GM21723 (cell line): ENCODE data around the gene CUEDC2.

Source experiments
- ATAC-seq: cut with Tn5 transposase; IDR thresholded peaks from one replicate; pipeline ENCODE4 v1.9.1; 2021; ENCODE audit warnings: mild to moderate bottlenecking, moderate library complexity; ENCODE audit not compliant: unreplicated experiment

CUEDC2 gene

DNA sequence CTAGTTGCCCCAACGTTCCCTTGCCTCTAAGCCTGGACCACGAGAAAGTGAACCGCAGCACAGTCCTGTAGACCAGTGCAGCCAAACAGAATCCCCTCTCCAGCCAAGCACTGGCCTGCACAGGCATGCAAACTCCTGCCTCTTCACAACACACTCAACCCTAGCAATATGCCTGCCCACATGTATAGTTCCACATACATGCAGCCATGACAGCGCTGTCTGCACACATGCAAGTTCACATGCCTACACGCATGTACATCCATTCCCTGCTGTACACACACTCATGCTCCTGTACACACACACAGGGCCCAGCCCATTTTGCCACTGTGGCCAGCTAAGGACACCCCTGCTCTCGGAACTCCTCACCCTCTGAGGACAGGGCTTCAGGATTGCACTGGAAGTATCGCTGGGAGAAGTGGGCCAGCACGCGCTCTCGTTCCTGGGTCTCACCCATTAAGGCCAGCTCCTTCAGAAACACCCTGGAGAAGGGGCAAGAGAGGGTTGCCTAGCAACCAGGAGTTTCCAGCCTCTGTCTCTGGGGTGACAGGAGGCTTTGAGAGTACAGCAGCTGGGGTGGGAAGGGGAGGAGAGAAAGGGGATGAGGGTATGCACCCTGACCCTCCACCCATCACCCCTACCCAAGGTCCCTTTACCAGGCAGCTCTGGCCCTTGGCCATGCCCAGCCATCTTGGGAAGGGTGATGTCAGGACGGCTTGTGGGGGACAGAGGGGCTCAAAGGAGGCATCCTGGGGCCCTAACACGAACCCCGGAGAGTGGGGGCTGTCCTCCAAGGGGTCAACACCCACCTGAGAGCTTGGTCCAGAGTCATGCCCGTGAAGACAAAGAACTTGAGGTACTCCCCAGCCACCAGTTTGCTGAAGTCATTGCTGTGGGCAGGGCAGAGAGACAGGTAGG lies 20.8 kb downstream of the CUEDC2 start:
- no peak for ATAC-seq

DNA sequence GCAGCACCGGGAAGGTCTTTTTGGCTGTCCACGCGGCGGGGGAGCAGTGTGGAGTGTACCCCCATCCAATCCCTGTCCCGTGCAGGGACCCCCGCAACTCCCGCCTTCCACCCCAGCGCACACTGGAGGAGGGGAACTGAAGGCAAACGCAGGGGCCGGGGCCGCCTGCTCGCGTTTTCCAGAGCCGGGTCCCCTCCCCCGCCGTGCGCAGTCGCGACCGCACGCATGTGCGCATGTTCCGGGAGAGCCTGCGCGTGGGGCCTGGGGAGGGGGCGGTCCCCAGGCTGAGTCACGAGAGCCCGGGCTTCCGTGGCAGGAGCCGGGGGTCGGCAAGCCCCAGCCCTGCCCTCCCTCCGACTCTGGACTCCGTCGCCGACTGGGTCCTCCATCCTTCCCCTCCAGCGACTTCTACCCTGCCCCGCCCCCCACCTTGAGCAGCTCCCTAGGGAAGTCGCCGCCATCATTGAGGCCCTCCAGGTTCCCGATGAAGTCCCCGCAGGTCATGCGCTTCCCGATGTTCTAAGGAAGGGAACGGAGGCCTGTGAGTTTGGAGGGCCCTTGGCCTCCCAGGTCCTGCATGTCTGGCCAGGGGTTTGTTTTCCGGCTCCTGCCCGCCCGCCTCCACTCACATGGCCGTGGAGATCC lies 21.8 kb downstream of the CUEDC2 start:
- ATAC-seq = no peak

DNA sequence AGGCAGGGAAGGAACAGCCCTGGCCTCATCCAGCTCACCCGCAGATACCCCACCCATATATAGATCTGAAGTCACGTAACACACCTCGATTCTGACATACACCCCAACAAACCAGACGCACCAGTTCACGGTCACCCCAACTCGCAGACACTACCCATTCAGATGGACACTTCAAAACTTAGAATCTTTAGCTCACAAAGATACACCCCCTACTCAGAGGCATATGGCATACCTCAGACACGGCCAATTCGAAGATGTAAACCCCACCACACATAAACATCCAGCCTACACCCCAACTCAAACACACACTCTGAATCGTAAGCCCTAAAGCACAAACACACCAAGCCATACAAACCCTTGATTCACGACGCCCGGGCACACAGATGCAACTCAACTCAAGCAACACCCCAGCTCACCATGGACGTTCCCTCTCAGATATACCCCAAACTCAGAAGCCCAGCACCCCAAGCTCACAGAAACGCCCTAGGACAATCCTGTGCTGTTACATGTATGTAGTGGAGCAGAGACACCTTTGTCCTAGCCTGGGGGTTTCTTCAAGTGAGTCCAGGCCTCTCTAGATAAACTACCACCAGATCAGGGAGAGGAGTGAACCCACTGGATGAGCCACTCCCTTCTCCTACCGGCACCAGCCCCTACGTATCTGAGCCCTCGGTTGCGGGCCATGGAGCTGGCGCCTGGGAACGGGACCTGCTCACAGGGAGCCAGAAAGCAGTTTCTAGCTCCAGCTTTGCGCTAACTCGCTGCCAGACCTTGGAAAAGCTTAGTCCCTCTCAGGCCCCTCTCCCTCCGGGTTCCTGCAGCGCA lies 22.6 kb downstream of the CUEDC2 start:
- ATAC-seq = no peak

DNA sequence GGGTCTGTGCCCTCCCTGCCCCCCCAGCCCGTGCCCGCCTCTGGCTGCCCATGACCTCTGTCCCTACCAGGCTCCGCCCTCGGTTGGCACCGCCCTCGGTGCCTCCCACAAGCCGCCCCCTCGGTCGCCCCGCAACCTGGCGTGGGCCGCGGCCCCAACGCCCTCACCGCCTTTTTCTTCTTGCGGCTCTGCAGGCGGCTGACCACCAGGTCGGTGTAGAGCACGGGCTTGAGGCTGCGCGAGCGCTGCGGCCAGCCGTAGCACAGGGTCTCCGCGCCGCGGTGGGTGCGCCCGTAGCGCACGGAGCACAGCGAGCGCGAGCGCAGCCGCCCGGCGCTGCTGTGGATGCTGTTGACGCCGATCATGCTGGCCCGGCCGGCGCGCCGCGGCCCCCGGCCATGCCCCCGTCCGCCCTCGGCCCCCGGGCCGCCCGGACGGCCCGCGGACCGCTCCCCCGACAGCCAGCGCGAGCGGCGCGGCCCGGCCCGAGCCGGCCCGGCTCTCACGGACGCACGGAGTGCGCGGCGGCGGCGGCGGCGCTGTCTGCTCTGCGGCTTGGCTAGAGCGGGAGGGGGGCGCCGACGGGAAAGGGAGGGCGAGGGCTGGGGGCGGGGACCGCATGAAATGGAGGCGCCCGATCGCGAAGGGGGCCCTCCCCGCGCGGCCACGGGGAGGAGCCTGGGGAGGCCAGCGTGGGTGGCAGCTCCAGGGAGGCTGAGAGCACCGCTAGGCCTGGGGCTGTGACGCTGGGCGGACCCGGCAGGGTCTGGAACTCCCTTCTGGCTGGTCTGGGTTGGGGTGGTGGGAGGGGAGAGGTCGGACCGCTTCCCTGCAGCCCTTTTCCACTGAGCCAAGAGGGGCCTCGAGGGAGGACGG lies 23.4 kb downstream of the CUEDC2 start:
- ATAC-seq = no peak

DNA sequence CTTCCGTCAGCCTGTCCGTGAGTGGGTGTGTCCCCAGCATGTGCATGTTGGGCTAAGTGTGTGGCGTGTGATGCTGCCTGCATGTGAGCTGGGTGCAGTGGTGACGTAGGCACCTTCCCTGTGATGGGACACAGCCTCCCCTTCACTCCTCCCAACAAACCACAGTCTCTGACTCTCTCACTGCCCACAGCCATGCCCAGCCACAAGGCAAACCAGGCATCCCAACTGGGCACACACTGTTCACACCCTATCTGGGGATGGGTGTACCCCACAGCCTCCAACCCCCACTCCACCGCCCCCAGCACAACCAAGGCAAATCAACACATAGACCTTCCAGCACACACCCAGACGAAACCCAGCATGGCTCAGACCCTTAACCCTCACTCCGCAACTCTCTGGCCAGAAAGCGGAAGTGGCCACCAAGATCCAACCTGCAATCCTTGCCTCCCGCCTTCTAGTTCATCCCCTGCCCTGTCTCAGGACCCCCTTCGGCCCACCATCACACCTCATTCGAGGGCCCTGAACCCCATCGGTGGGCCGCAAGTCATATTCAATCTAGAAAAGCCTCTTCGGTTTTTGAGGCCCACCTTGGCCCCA lies 24.1 kb downstream of the CUEDC2 start:
- ATAC-seq = no peak

DNA sequence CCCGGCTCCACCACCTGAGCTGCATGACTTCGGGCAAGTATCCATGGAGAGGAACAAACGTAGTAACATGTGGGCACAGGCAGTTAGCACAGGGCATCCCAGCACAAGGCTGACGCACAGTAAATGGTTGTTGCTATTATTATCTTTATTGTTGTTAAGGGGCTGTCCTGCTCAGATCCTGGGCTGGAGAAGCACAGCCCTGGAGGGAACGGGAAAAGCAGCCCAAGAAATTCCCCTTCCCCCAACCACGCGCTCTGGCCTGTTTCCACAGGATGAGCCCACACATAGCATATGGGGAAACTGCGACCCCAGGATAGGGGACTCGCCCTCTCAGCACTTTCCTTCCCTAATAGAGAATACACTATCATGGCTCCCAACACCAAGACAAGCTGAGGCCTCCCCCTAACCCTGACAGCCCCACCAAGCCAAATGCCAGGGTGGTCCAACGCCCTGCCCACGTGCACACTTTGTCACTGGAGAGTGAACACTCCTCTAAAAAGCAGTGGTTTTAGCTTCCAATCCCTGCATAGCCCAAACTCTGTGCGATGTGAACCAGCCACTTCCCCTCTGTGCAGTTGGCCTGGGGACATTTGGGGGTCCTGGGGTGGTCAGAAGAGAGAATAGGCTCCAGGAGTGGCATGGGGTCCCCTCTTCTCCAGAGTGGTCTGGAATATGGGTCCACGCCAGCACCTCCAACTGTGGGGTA lies 24.8 kb downstream of the CUEDC2 start:
- ATAC-seq = no peak

DNA sequence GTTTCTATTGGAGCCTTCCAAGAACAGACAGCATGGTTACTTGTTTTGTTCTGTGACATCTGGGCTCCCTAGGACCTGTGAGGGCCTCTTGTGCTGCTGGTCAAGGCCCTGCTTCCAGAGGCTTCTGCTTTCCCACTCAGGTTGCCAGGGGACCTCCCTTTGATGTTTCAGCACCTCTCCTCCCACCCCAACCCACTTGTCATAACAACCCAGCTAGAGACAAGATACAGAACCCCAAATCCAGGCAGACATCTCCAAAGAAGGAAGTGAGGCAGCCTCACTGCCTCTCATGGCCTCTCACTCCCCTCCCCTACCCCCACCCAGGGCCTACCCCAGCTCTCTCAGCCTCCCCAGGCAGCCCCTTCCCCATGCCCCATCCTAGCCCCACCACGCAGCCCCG lies 25.6 kb downstream of the CUEDC2 start:
- no peak for ATAC-seq

DNA sequence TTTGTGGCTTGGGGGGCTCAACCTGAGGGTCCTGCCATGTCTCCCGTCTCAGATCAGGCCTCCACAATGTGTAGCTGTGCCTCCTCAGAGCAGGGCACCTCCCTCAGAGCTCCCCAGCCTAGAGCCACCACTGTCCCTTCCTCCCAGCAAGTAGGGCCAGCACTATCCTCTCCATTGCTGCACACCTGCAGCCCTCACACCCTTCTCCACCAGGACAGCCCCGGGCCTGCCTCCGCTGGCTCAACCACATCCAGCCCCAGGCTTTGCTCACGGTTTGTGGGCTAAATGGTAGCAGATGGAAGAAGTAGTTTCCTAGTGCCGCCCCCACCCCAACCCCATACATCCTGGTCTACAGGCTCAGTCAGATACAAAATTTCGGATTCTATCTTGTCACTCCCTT lies 26.7 kb downstream of the CUEDC2 start:
- ATAC-seq = no peak

DNA sequence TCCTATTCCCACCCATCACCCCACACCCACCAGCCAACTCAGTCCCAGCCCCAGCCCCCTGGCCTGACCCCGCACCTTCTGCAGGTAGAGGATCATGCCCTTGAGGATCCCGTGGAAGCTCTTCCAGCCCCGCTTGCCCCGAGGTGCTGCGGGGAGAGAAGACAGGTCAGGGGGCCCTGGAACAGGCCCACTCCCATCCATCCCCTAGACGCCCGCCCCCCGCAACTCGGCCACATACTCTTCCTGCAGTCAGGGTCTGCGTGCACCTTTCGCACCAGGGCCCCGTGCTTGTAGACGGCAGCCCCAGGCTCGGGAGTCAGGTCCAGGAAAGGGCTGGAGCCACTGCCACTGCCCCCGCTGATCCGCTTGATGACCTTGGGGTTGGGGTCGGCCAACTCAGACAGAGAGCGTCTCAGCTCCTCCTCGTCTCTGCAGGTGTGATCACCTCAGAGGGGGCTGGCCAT lies 27.2 kb downstream of the CUEDC2 start:
- ATAC-seq = no peak

DNA sequence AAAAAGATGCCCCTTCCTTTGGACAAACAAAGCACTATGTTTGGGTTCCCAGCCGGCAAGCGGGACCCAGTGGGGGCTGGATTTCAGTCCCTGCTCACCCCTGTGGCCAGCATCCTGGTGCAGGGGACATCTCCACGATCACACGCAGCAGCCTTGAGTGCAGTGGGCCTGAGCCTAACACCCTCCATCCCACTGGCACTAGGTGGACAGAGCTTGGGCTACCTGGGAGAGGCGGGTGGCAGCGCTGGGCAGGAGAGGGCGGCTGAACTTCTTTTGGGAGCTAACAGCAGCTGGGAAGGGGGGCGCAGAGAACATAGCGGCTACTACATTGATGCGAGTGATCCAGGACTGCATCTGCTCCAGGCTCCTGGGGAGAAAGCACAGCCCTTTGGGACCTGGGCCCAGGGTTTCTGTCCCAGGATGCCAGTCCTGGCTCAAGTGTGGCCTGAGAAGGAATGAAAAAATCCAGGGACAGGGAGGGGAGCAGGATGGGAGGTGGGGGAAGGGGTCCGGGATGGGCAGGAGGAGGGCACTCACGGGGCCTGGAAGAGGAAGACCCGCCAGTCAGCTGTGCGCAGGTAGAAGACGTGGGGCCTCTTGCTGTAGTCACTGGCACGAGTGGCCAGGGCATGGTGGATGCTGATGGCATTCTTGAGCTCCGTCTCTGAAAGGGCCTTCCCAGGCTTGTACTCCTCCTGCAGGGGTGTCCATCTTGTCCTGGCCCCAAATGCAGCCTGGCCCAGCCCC lies 27.8 kb downstream of the CUEDC2 start:
- no peak for ATAC-seq

DNA sequence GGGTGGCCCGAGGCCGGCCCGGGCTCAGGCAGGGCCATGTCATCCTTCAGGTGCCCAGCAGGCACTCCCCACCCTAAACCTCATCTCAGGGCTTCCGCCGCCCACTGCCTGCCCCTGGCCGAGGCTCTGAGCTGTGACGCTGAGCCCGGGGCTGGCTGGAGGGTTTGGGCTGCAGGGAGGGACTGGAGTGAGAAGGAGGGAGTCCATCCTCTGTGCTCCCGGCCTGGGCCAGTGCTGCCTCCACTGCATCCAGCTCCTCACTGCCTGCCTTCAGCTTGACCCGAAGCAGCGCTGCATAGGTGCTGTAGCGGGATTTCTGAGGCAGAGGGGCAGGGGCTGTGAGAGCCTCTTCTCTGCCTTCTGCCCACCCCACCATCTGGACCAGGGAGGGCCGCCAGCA lies 29.3 kb downstream of the CUEDC2 start:
- no peak for ATAC-seq

DNA sequence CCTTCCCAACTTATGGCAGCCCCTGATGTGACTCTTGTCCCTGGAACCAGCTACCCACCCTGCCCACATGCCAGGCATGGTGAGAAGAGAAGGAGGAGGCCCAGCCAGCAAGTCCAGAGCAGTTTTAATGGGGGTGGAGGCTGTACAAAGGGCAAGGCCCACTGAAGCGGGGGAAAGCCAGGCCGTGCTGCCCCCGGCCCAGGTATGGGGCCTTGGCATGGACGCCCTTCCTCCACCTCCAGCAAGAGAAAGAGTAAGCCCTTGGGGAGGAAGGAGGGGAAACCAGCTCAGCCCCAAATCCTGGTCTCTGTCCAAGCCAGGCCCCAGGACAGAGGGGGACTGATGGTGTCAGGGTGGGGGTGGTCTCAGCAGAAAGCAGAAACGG lies 29.9 kb downstream of the CUEDC2 start:
- no peak for ATAC-seq

DNA sequence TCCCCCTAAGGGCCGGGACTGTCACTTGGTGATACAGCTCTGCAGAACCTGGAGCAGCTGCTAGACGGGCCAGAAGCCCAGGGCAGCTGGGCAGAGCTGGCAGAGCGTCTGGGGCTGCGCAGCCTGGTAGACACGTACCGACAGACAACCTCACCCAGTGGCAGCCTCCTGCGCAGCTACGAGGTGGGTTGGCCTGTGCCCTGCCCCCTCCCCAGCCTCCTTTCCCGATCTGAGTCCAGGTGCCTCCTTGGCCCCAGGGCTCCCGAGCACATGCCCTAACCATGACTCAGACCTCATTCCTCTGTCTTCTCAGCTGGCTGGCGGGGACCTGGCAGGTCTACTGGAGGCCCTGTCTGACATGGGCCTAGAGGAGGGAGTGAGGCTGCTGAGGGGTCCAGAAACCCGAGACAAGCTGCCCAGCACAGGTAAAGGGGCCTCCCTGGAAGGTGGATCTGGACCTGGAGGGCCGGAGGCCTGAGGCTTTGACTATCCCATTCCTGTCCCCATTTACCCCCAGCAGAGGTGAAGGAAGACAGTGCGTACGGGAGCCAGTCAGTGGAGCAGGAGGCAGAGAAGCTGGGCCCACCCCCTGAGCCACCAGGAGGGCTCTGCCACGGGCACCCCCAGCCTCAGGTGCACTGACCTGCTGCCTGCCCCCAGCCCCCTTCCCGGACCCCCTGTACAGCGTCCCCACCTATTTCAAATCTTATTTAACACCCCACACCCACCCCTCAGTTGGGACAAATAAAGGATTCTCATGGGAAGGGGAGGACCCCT lies 30.5 kb downstream of the CUEDC2 start:
- no peak for ATAC-seq

DNA sequence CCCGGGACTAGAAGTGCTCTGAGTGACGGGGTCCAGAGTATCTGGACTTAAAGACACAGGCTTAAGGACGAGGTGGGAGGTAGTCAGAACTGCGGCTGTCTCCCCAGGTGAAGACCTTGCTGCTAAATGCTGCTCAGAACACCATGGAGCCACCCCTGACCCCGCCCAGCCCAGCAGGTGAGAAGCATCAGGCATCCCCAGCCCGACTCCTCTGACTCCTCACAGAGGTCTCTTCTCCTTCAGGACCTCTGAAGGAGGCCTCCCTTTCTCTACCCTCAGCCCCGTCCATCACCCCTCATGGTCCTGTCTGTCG lies 31.1 kb downstream of the CUEDC2 start:
- ATAC-seq = no peak

DNA sequence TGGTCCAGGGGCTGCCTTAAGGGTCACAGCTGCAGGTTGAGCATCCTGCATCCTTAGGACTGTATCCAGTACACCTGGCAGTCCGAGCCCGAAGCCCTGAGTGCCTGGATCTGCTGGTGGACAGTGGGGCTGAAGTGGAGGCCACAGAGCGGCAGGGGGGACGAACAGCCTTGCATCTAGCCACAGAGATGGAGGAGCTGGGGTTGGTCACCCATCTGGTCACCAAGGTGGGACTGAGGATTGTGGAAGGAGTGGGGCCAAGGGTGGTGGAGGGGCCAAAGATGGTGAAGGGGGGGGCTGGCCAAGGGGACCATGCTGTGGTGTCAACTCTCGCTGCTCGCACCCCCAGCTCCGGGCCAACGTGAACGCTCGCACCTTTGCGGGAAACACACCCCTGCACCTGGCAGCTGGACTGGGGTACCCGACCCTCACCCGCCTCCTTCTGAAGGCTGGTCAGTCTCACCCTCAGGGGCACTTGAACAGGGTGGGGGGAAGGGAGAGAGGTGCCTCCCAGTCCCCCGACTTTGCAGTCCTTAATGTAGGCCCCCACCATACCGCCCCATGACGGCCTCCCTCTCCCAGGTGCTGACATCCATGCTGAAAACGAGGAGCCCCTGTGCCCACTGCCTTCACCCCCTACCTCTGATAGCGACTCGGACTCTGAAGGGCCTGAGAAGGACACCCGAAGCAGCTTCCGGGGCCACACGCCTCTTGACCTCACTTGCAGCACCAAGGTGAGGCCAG lies 31.6 kb downstream of the CUEDC2 start:
- ATAC-seq = no peak

DNA sequence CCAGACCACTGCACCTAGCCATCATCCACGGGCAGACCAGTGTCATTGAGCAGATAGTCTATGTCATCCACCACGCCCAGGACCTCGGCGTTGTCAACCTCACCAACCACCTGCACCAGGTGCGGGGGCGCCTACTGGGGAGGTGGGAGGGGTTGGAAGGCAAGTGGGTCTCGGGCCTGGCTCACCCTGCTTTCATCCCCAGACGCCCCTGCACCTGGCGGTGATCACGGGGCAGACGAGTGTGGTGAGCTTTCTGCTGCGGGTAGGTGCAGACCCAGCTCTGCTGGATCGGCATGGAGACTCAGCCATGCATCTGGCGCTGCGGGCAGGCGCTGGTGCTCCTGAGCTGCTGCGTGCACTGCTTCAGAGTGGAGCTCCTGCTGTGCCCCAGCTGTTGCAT lies 32.3 kb downstream of the CUEDC2 start:
- no peak for ATAC-seq

DNA sequence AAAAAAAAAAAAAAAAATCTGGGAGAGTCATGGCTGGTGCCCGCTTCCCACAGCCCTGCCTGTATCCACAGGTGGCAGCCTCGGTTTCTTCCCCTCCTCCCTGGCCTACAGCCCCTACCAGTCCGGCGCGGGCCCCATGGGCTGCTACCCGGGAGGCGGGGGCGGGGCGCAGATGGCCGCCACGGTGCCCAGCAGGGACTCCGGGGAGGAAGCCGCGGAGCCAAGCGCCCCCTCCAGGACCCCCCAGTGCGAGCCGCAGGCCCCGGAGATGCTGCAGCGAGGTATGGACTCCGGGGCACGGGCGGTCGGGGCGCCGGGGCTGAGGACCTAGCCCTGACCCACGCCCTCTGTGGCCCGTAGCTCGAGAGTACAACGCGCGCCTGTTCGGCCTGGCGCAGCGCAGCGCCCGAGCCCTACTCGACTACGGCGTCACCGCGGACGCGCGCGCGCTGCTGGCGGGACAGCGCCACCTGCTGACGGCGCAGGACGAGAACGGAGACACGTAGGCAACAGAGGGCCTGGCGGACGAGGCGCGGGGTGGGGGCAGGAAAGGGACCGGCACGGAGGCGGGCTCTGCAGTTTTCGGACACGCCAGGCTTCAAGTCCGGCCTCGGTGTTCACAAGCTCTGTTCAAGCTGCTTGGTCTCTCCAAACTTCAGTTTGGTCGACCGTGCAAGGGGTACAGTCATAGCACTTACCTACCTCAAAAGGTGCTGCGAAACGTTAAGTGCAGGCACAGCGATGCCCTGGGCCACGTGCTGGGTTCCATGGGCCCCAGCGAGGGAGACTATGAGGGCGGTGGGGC lies 33.0 kb downstream of the CUEDC2 start:
- peak; percentile 50 for ATAC-seq
